Osteocyte (in vitro differentiated cells): Measurements from ENCODE around the gene CRTAC1. TPM values are rescaled to one million over a fixed set of nuclear protein-coding genes. Genes with fewer than 3 reads are reported as not detected.

Source experiments
- DNase-seq: peaks from one replicate; pipeline ENCODE4 v3.0.0; 2021; ENCODE audit warnings: mixed read lengths; ENCODE audit not compliant: unreplicated experiment; ENCODE audit errors: extremely low spot score
- H3K27ac Mint-ChIP-seq: one replicate; pipeline ENCODE4 v1.8.0; 2021; ENCODE audit warnings: mild to moderate bottlenecking, mixed read lengths; ENCODE audit not compliant: unreplicated experiment
- H3K27me3 Mint-ChIP-seq: one replicate; pipeline ENCODE4 v1.8.0; 2021; ENCODE audit warnings: mixed read lengths; ENCODE audit not compliant: unreplicated experiment
- H3K36me3 Mint-ChIP-seq: one replicate; pipeline ENCODE4 v1.8.0; 2021; ENCODE audit warnings: mixed read lengths; ENCODE audit not compliant: unreplicated experiment
- H3K4me1 Mint-ChIP-seq: one replicate; pipeline ENCODE4 v1.8.0; 2021; ENCODE audit warnings: mixed read lengths; ENCODE audit not compliant: unreplicated experiment
- H3K4me3 Mint-ChIP-seq: one replicate; pipeline ENCODE4 v1.8.0; 2021; ENCODE audit warnings: mild to moderate bottlenecking, moderate library complexity, mixed read lengths; ENCODE audit not compliant: unreplicated experiment
- H3K9me3 Mint-ChIP-seq: one replicate; pipeline ENCODE4 v1.8.0; 2021; ENCODE audit warnings: mixed read lengths; ENCODE audit not compliant: unreplicated experiment
- total RNA-seq: library from RNA; stranded (reverse); gene quantifications from 2 replicates; pipeline ENCODE4 v1.2.1, GENCODE V29; 2021
- TF ChIP-seq, protein P1 (sequence below): fragments of 200-600 bp; sonication (generic); IDR thresholded peaks from 2 replicates; pipeline ENCODE4 v1.5.0; 2021; ENCODE audit warnings: antibody characterized with exemption, mild to moderate bottlenecking, moderate library complexity

The CRTAC1 gene
- total RNA-seq, 1 donor from 2014 or later: 0.16 TPM

DNA sequence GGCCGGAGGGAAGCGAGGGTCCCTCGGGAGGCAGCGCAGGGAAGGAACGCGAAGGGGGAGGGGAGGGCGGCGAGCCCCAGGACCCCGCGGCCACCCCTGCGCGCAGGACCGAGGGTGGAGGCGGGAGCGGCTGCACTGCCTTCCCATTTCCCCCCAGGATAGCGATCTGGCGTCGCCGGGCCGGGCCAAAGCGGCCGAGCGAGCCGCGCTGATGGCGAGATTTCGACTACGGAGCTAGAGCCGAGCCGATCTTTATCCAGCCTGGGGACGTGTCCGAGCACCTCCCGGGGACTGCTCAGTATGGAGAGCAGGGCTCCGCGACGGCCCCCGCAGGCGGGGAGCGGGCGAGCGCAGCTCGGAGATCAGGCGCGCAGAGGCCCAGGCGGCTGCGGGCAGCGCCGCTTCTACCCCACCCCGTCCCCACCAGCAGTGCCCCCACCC, 590 bp upstream of the CRTAC1 start:
- Mint-ChIP-seq H3K4me1 (peaks cover 6% of the 10 kb centered on the region), H3K4me3 (no peak overlapping the region), H3K36me3 (no peaks in the 10 kb centered on the region), H3K9me3 (no peaks in the 10 kb centered on the region), H3K27ac (no peak overlapping the region), H3K27me3 (peaks cover 72% of the 10 kb centered on the region)
- DNase-seq: no peak
- TF ChIP-seq, protein P1, sequence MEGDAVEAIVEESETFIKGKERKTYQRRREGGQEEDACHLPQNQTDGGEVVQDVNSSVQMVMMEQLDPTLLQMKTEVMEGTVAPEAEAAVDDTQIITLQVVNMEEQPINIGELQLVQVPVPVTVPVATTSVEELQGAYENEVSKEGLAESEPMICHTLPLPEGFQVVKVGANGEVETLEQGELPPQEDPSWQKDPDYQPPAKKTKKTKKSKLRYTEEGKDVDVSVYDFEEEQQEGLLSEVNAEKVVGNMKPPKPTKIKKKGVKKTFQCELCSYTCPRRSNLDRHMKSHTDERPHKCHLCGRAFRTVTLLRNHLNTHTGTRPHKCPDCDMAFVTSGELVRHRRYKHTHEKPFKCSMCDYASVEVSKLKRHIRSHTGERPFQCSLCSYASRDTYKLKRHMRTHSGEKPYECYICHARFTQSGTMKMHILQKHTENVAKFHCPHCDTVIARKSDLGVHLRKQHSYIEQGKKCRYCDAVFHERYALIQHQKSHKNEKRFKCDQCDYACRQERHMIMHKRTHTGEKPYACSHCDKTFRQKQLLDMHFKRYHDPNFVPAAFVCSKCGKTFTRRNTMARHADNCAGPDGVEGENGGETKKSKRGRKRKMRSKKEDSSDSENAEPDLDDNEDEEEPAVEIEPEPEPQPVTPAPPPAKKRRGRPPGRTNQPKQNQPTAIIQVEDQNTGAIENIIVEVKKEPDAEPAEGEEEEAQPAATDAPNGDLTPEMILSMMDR: no peak

DNA sequence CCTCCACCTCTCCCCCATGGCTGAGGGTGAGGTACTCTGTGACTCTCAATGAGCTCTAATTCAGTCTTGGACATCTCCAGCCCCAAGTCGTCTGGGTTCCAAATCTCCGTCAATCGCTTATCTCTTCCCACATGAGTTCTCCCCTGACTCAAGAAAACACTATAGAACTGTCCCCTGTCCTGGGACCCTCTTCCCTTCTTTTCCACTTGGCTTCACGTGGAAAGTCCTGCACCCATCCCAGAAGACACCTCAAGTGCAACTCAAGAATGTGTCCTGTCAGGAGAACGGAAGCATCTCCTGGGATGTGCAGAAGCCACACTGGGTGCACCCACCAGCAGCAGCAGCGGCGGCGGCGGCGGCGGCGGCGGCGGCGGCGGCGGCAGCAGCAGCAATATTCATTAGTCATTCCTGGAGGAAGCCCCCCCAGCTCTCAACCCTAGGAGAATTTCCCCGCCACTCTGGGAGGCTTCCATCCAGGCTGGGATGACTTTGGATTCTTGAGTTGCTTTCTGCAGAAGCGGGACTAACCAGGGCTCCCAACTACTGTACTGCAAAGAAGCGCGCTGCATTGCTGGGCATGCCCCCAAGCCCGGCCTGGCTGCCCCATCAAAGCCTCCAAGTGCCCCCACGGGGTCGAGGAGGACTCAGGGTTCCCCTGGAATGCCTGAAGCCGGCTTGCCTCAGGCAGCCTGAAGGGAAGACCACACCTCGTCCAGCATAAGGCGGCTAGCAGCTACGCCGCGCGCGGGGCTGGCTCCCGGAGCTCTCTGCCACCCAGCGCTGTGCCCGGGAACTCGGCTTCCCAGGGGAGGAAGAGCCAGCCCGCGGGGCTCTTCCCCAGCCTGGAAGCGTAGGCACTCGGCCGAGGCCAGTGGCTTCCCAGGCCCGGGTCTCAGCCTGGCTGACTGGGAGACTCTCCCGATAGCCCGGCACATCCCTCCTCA, 1.0 kb downstream of the CRTAC1 start:
- Mint-ChIP-seq H3K9me3 (no peaks in the 10 kb centered on the region), H3K4me3 (peak overlapping the region; percentile 51), H3K27ac (no peak overlapping the region), H3K4me1 (peaks cover 6% of the 10 kb centered on the region), H3K36me3 (no peaks in the 10 kb centered on the region), H3K27me3 (peaks cover 68% of the 10 kb centered on the region)
- TF ChIP-seq, protein P1: no peak
- no peak for DNase-seq

- Mint-ChIP-seq H3K27ac (no peak overlapping the region), H3K9me3 (no peaks in the 10 kb centered on the region), H3K4me1 (peaks cover 6% of the 10 kb centered on the region), H3K27me3 (peaks cover 63% of the 10 kb centered on the region), H3K36me3 (no peaks in the 10 kb centered on the region), H3K4me3 (no peak overlapping the region)
- TF ChIP-seq, protein P1: peak; percentile 59
- no peak for DNase-seq
Observed at GRCh38 chr10:98028168-98028770, 2.2 kb downstream of the CRTAC1 start.

GRCh38 chr10:98023024-98023423, 7.4 kb downstream of the CRTAC1 start:
- no peak overlapping the region for H3K27ac Mint-ChIP-seq
- no peaks in the 10 kb centered on the region for H3K9me3 Mint-ChIP-seq
- no peaks in the 10 kb centered on the region for H3K36me3 Mint-ChIP-seq
- H3K4me3 Mint-ChIP-seq: no peak overlapping the region
- DNase-seq: no peak
- TF ChIP-seq, protein P1: no peak
- H3K4me1 Mint-ChIP-seq: no peaks in the 10 kb centered on the region
- peaks cover 62% of the 10 kb centered on the region for H3K27me3 Mint-ChIP-seq

DNA sequence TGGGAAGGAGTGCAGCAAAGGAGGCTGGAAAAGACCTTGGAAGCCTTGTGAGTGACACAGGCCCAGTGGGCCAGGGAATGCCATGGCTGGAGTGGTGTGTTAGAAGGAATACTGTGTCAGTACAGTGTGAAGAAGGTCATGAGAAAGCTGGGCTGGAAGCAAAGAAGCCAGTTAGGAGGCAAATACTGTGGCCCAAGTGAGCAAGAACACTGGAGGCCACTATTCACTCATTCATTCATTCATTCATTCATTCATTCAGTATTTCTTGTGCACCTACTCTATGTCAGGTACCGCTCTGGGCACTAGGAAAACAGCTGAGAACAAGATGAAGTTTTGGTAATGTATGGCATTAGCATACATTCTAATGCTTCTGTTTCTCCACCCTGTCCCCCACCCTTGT, 9.6 kb downstream of the CRTAC1 start:
- Mint-ChIP-seq H3K9me3 (no peaks in the 10 kb centered on the region), H3K4me1 (no peaks in the 10 kb centered on the region), H3K36me3 (no peaks in the 10 kb centered on the region), H3K4me3 (no peak overlapping the region), H3K27ac (no peak overlapping the region), H3K27me3 (peaks cover 62% of the 10 kb centered on the region)
- TF ChIP-seq, protein P1: no peak
- no peak for DNase-seq
